PC-9 (cell line): ENCODE results near the gene DCHS1. TPM values are rescaled to one million over a fixed set of nuclear protein-coding genes. Genes with fewer than 3 reads are reported as not detected.

Experiments
- BruUV-seq: library from RNA; stranded (reverse); fragments of 400-500 nt; replicated peaks from 2 replicates; lab custom pipeline; 2021; lab: Mats Ljungman, UMichigan
- CTCF ChIA-PET: fragments of 300-600 bp; sonication (Branson Sonifier 250); formaldehyde crosslinking; loops from one replicate; lab custom pipeline; 2022; ENCODE audit warnings: antibody characterized with exemption; lab: Charles Lee
- POLR2A ChIA-PET: fragments of 300-600 bp; sonication (Branson Sonifier 250); formaldehyde crosslinking; loops from one replicate; lab custom pipeline; 2022; ENCODE audit warnings: antibody characterized with exemption; ENCODE audit not compliant: unreplicated experiment; lab: Charles Lee
- DNase-seq, 2 experiments: peaks; one replicate each; pipeline versions ENCODE4 v3.0.0 to v3.0.0-alpha.2; 2015 to 2022; ENCODE audit warnings: mixed read lengths in 1 of 2
- H2AFZ ChIP-seq: fragments of 200-600 bp; sonication (generic); 2 replicates; pipeline ENCODE4 v1.8.1; 2017; ENCODE audit warnings: antibody characterized with exemption
- H3F3A ChIP-seq: fragments of 200-600 bp; sonication (generic); 2 replicates; pipeline ENCODE4 v1.8.1; 2017; ENCODE audit warnings: antibody characterized with exemption, mild to moderate bottlenecking, low read depth; ENCODE audit not compliant: insufficient read depth
- H3K27ac ChIP-seq: fragments of 200-600 bp; sonication (generic); 2 replicates; pipeline ENCODE4 v1.6.1; 2016; ENCODE audit warnings: mixed run types
- H3K27me3 ChIP-seq: fragments of 200-600 bp; sonication (generic); 2 replicates; pipeline ENCODE4 v1.6.1; 2016; ENCODE audit warnings: low read depth, mixed run types; ENCODE audit not compliant: insufficient read depth
- H3K36me3 ChIP-seq: fragments of 200-600 bp; sonication (generic); 2 replicates; pipeline ENCODE4 v1.6.1; 2016; ENCODE audit warnings: low read depth, mixed run types
- H3K4me1 ChIP-seq: fragments of 200-600 bp; sonication (generic); replicated peaks from 2 replicates; pipeline ENCODE4 v1.6.1; 2016; ENCODE audit warnings: mixed run types; ENCODE audit not compliant: insufficient read depth
- H3K4me2 ChIP-seq: fragments of 200-600 bp; sonication (generic); 2 replicates; pipeline ENCODE4 v1.6.1; 2017; ENCODE audit warnings: mixed run types
- H3K4me3 ChIP-seq: fragments of 200-600 bp; sonication (generic); 2 replicates; pipeline ENCODE4 v1.6.1; 2016; ENCODE audit warnings: mixed run types
- H3K79me2 ChIP-seq: fragments of 200-600 bp; sonication (generic); 2 replicates; pipeline ENCODE4 v1.6.1; 2017; ENCODE audit warnings: low read depth, mixed run types
- H3K9me2 ChIP-seq: fragments of 200-600 bp; sonication (generic); 2 replicates; pipeline ENCODE4 v1.8.1; 2017; ENCODE audit warnings: mild to moderate bottlenecking; ENCODE audit not compliant: insufficient read depth
- H3K9me3 ChIP-seq: fragments of 200-600 bp; sonication (generic); 2 replicates; pipeline ENCODE4 v1.8.1; 2016; ENCODE audit warnings: low read depth; ENCODE audit not compliant: insufficient read depth
- H4K20me1 ChIP-seq: fragments of 200-600 bp; sonication (generic); 2 replicates; pipeline ENCODE4 v1.8.1; 2017; ENCODE audit not compliant: insufficient read depth
- EZH2 ChIP-seq: fragments of 200-600 bp; sonication (generic); IDR thresholded peaks from 2 replicates; pipeline ENCODE4 v1.8.0; 2017; ENCODE audit warnings: antibody characterized with exemption, low read depth
- intact Hi-C: fragments of 100-400 bp; cut with micrococcal nuclease; formaldehyde crosslinking; loops from one replicate; pipeline ENCODE4 v1.10.0; 2022; ENCODE audit not compliant: unreplicated experiment
- total RNA-seq: library from RNA; stranded (reverse); gene quantifications from 2 replicates; pipeline ENCODE4 v1.2.3, GENCODE V29; 2021
- TF ChIP-seq, protein P1 (sequence below): fragments of 200-600 bp; sonication (generic); conservative IDR thresholded peaks from 2 replicates; pipeline ENCODE4 v1.6.1; 2017; ENCODE audit warnings: mixed run types, antibody characterized with exemption, mild to moderate bottlenecking, moderate library complexity

The DCHS1 gene
- total RNA-seq, 1 experiment from 2014 or later, result 0.22 TPM

DNA sequence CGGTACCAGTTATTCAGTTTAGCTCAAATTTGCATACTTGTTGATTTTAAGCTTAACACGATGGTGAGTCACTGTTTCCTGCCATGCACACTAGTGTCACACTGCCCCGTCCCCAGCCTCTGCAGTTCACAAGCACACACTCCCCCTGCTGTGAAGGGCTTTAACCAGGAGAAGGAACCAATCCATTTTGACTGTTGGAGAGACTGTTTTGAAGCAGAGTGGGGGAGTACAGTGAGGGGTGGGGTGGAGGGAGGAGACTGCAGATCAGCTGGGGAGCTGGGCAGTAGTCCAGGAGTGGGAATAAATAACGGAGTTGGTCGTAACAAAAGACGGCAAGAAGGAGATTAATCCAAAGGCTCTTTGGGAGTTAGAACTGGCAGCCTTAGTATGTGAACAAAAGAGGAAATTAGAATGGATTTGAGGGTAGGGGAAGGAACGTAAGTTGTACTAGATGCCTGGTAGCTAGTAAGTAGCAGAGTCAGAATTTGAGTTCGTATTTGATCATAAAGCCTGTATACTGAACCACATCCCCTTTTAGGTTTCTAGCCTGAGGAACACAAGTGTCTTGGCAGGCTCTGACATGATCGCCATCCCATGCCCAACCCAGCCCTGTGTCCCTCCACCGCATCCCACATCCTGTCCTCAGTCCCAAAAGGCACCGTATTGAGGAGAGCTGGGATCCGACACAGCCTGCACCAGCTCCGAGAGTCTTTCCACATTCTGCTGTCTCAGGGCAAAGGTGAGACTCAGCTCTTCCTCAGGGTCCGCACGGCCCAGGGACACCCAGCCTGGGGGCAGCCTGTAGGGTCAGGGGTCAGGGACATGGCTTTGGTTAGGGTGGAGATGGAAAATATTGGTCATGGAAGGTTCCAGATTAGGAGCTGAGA lies 37.2 kb downstream of the DCHS1 start:
- Histone ChIP-seq H3K9me3 (no peaks in the 10 kb centered on the region), H3K4me1 (peaks cover 7% of the 10 kb centered on the region; the same call in 1 of the 2 replicates), H3K79me2 (peaks cover 4% of the 10 kb centered on the region; the same call in 1 of the 2 replicates), H3K27ac (no peak overlapping the region), H3K4me3 (peak overlapping the region; percentile 61), H3K9me2 (no peaks in the 10 kb centered on the region), H4K20me1 (no peaks in the 10 kb centered on the region), H3K27me3 (no peaks in the 10 kb centered on the region), H3K4me2 (peak overlapping the region; percentile 96), H2AFZ (peak overlapping the region; percentile 86), H3F3A (no peaks in the 10 kb centered on the region; the same call in 1 of the 2 replicates), H3K36me3 (no peaks in the 10 kb centered on the region)
- TF ChIP-seq, protein P1, sequence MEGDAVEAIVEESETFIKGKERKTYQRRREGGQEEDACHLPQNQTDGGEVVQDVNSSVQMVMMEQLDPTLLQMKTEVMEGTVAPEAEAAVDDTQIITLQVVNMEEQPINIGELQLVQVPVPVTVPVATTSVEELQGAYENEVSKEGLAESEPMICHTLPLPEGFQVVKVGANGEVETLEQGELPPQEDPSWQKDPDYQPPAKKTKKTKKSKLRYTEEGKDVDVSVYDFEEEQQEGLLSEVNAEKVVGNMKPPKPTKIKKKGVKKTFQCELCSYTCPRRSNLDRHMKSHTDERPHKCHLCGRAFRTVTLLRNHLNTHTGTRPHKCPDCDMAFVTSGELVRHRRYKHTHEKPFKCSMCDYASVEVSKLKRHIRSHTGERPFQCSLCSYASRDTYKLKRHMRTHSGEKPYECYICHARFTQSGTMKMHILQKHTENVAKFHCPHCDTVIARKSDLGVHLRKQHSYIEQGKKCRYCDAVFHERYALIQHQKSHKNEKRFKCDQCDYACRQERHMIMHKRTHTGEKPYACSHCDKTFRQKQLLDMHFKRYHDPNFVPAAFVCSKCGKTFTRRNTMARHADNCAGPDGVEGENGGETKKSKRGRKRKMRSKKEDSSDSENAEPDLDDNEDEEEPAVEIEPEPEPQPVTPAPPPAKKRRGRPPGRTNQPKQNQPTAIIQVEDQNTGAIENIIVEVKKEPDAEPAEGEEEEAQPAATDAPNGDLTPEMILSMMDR, result no peak
- TF ChIP-seq EZH2, result no peak
- CTCF ChIA-PET, result interaction anchor here (0.5 to 0.6 kb wide), 3 partner anchors 15 to 143 kb away, joined by 3 to 6 read pairs (median 4); no protein-coding TSS in a partner anchor
- TSS peak; percentile 43 for BruUV-seq
- DNase-seq, result no peak
- POLR2A ChIA-PET, result interaction anchor here (0.6 kb wide), 1 partner anchor 34 kb away, joined by 3 read pairs; no protein-coding TSS in a partner anchor
- intact Hi-C loops, result no loop called here

DNA sequence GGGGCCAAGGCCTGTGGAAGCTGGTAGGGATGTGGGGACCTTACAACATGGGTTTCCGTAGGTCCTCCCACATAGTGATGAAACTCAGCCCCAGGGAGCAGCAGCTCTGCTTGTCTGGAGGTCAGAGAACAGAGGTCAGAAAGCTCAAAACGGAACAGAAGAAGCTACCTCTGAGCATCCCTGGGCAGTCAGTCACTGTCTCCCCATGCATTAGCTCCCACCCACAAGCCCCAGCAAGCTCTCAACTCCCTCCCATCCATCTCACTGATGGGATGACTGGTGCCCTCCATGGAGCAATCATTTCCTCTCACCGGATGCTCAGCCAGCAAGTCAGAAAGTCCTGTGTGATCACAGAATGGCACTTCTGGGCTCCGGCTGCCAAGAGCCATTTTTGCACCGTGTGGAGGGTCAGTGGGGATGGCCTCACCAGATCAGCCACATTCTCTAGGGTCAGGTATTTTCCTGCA lies 38.3 kb downstream of the DCHS1 start:
- intact Hi-C loops, result no loop called here
- POLR2A ChIA-PET, result no interaction called here
- Histone ChIP-seq H2AFZ (no peak overlapping the region), H3K36me3 (no peaks in the 10 kb centered on the region), H3F3A (peaks cover 7% of the 10 kb centered on the region; the same call in 1 of the 2 replicates), H3K9me2 (no peaks in the 10 kb centered on the region), H3K79me2 (peaks cover 4% of the 10 kb centered on the region; the same call in 1 of the 2 replicates), H4K20me1 (no peaks in the 10 kb centered on the region), H3K4me1 (peaks cover 11% of the 10 kb centered on the region; the same call in 1 of the 2 replicates), H3K4me2 (no peak overlapping the region), H3K9me3 (no peaks in the 10 kb centered on the region), H3K27ac (no peak overlapping the region), H3K27me3 (no peaks in the 10 kb centered on the region), H3K4me3 (no peak overlapping the region)
- no peak for TF ChIP-seq EZH2
- TF ChIP-seq, protein P1, result no peak
- CTCF ChIA-PET, result no interaction called here
- DNase-seq, result no peak
- no TSS peak for BruUV-seq

DNA sequence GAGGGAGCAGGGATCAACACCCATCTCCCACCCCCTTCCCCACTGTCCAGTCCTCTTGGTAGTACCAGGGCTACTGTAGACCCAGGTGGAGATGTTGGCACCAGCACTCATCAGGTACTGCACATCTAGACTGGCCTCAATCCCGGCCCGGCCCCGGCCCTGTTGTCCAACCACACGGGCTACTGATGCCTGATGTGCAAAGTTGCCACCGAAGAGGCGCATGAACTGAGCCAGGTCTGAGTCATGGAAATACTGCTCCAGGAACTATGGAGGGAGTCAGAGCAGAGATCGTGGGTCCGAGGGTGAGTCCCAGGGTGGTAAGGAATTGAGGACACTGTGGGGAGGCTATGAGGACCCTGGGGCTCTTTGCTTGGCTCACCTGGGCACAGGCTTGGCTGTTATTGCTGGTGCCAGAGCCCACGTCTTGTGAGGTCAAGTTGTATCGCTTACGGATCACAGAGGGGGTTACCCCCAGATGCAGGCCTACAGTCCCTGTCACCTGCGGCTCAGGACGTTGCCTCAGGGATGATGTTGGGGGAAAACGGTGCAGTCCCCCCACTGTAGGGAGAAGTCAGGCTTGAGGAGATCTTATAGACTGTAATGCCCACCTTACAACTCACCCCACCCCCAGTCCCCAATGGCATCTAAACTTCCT lies 38.9 kb downstream of the DCHS1 start:
- Histone ChIP-seq H4K20me1 (no peaks in the 10 kb centered on the region), H3K36me3 (no peaks in the 10 kb centered on the region), H3K4me3 (no peak overlapping the region), H3K9me2 (no peaks in the 10 kb centered on the region), H3K4me2 (no peak overlapping the region), H3F3A (peaks cover 9% of the 10 kb centered on the region; the same call in 1 of the 2 replicates), H2AFZ (no peak overlapping the region), H3K27me3 (no peaks in the 10 kb centered on the region), H3K27ac (no peak overlapping the region), H3K4me1 (peaks cover 11% of the 10 kb centered on the region; the same call in 1 of the 2 replicates), H3K79me2 (peaks cover 4% of the 10 kb centered on the region; the same call in 1 of the 2 replicates), H3K9me3 (no peaks in the 10 kb centered on the region)
- BruUV-seq, result no TSS peak
- POLR2A ChIA-PET, result no interaction called here
- TF ChIP-seq, protein P1, result no peak
- no peak for TF ChIP-seq EZH2
- intact Hi-C loops, result no loop called here
- DNase-seq, result no peak
- CTCF ChIA-PET, result no interaction called here
